Stimulated activated naive B cell treated with anti-CD40 and anti-IgM and Interleukin-4, amounts not matched to agents 10 μg/mL and 1 μg/mL and 100 μg/mL, for 72 hours (primary cell): ENCODE data around the gene SLC35F4.
"Not testable (repeated sequence)": the region's sequence is repeated elsewhere in the genome, so short reads cannot be mapped to it uniquely, and the experiment has no call there.

Source experiments
- ATAC-seq, 2 donors: fragments of 150-1000 bp; cut with Tn5 transposase; replicated peaks; 2 replicates each; pipeline ENCODE4 v1.10.0; 2021; ENCODE audit warnings: moderate library complexity in 1 of 2
- DNase-seq: peaks from one replicate; pipeline ENCODE4 v3.0.0; 2021
- H3K27ac Mint-ChIP-seq: one replicate; pipeline ENCODE4 v1.8.0; 2022; ENCODE audit warnings: mild to moderate bottlenecking, mixed read lengths
- H3K27me3 Mint-ChIP-seq, 2 donors: one replicate each; pipeline ENCODE4 v1.8.0; 2022; ENCODE audit warnings: mixed read lengths in 2 of 2
- H3K36me3 Mint-ChIP-seq, 2 donors: one replicate each; pipeline ENCODE4 v1.8.0; 2022; ENCODE audit warnings: mixed read lengths in 2 of 2, mild to moderate bottlenecking in 1 of 2
- H3K4me1 Mint-ChIP-seq, 2 donors: one replicate each; pipeline ENCODE4 v1.8.0; 2022; ENCODE audit warnings: mixed read lengths in 2 of 2, mild to moderate bottlenecking in 1 of 2
- H3K4me3 Mint-ChIP-seq, 2 donors: one replicate each; pipeline ENCODE4 v1.8.0; 2022; ENCODE audit warnings: mild to moderate bottlenecking in 2 of 2, mixed read lengths in 2 of 2, moderate library complexity in 1 of 2
- H3K9me3 Mint-ChIP-seq, 2 donors: one replicate each; pipeline ENCODE4 v1.8.0; 2022; ENCODE audit warnings: mixed read lengths in 2 of 2, mild to moderate bottlenecking in 1 of 2

Gene SLC35F4

DNA sequence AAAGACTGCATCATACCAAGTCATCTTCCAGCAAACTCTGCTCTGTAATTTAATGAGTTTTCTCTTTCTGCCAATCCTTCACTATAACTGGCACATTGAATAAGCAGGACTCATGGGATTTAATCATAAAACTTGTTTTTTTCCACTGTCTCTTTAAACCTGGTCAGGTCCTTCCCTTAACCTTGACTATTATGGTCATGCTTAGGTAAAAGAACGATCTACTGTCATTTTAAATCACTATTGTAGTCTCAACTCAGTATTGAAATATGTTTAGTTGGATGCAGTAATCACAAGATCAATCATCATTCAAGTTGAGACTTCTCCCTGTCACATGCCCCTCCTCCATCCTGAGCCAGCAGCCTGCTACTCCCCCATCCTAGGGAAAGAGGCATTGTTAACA lies 56.1 kb downstream of the SLC35F4 start:
- ATAC-seq (no peak), DNase-seq (no peak)
- Mint-ChIP-seq H3K9me3 (peaks cover 0 to 5% of the 10 kb centered on the region in 2 donors), H3K27me3 (no peaks in the 10 kb centered on the region), H3K4me1 (no peaks in the 10 kb centered on the region), H3K4me3 (no peak overlapping the region), H3K27ac (no peak overlapping the region), H3K36me3 (no peaks in the 10 kb centered on the region)

DNA sequence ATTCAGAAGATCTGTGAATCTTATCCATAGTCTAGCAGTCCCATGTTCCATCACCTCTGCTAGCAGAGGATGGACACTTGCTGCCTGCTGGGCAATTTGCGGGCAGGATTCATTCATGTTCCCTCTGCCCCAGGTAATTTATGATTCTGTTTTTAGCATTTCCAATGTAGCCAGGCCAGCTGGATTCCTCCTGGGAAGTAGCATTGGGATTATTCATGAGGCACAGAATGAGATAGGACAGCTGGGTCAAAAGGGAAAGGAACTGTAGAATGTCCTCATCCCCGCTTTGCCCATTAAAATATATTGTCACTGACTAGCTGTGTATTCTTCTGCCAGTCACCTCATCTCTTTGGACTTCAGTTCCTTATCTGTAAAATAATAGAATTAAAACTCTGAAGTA lies 68.7 kb downstream of the SLC35F4 start:
- Mint-ChIP-seq H3K4me1 (no peaks in the 10 kb centered on the region), H3K36me3 (no peaks in the 10 kb centered on the region), H3K9me3 (peaks cover 2 to 9% of the 10 kb centered on the region in 2 donors), H3K27ac (no peak overlapping the region), H3K27me3 (no peaks in the 10 kb centered on the region), H3K4me3 (no peak overlapping the region)
- DNase-seq (no peak), ATAC-seq (no peak)

DNA sequence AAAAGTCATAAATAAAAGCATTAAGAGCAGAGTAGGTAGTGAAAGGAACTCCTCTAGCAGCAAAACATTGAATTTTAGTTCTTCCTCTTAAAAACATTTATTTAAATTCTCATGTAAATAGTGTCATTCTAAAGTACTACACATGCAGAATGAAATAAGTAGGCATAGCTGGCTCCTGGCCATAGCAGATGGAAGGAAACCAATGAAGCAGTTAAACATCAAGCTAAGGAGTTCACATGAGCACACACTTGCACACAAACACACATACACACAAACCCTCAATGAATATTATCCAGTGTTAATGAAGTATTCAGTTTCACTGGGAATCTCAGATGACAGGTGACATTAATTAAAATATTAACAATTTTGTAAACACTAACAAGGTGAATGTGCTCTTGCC lies 69.3 kb downstream of the SLC35F4 start:
- Mint-ChIP-seq H3K4me3 (no peak overlapping the region), H3K36me3 (no peaks in the 10 kb centered on the region)
- ATAC-seq, result no peak

DNA sequence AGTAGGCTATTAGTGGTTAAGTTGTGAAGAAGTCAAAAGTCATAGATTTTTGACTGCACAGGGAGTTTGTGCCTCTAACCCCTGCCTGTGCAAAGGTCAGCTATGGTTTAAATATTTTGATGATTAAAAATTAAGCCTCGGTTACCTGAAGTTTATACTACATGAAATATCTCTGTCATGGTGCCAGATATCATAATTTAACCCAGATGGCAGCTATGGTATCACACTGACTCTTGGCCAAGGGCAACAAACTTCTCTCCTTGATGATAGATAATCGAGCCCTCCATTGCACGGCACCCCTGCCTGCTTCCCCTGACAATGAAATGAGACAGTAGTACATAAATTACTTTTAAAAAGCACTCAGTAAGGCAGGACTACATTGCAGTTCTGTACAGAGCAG lies 80.8 kb downstream of the SLC35F4 start:
- no peaks in the 10 kb centered on the region for H3K4me1 Mint-ChIP-seq
- peaks cover 0 to 2% of the 10 kb centered on the region in 2 donors for H3K36me3 Mint-ChIP-seq
- DNase-seq, result no peak
- H3K9me3 Mint-ChIP-seq, result peaks cover 30 to 37% of the 10 kb centered on the region in 2 donors
- no peak overlapping the region for H3K4me3 Mint-ChIP-seq
- no peak for ATAC-seq
- no peaks in the 10 kb centered on the region for H3K27me3 Mint-ChIP-seq
- no peak overlapping the region for H3K27ac Mint-ChIP-seq

More for the DNA sequence above, 69.3 kb downstream of the SLC35F4 start:
- peaks cover 2 to 9% of the 10 kb centered on the region in 2 donors for H3K9me3 Mint-ChIP-seq
- no peaks in the 10 kb centered on the region for H3K4me1 Mint-ChIP-seq
- DNase-seq, result no peak
- no peaks in the 10 kb centered on the region for H3K27me3 Mint-ChIP-seq
- no peak overlapping the region for H3K27ac Mint-ChIP-seq

DNA sequence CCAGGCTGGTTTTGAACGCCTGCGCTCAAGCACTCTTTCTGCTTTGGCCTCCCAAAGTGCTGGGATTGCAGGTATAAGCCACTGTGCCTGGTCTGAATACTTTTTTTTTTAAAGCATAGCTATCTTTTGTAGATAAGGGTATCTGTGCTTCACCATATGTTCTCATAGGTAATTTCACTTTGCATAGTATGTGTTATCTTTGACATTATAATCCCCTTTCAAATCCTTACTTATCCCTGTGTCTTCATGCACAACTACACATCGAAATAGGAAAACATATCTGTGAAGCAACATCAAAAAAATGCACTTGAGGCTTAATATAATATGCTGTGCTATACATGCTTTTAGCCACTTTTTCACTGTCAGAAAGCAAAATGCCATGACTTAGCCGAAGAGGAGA lies 94.1 kb downstream of the SLC35F4 start:
- Mint-ChIP-seq H3K4me3 (no peak overlapping the region), H3K27ac (no peak overlapping the region)

DNA sequence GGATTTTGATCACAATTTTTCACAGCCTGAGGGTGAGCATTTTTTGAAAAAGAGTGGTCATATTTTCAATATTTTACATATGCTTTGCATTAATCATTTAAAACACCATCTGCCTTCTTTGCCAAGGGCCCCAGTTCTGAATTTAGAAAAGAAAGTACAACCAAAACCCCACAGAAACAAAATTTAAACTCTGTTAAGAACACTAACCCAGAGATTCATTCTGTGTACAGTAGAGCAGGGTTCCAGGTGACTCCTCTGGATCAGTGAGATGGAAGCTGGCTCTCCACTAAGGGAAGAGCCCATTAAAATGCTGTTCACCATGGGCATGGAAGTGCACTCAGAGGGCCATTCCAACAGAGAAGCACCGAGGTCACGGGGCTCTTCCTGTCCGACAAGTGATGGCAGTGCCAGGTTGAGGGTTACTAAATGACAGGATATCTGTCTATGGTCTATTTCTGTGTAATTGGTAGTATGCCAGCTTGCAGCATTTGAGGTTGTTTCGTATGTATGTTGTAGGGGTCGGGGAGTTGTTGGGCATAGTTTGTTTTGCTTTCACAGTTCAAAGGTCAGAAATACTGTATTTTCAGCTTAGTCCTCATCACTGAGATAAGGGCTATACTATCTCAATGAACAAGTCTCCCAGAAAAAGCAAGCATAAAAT lies 95.9 kb downstream of the SLC35F4 start:
- H3K4me3 Mint-ChIP-seq, result no peak overlapping the region
- no peaks in the 10 kb centered on the region for H3K9me3 Mint-ChIP-seq
- DNase-seq (no peak), ATAC-seq (no peak)
- H3K27ac Mint-ChIP-seq, result no peak overlapping the region
- H3K4me1 Mint-ChIP-seq, result no peaks in the 10 kb centered on the region
- H3K36me3 Mint-ChIP-seq, result no peaks in the 10 kb centered on the region
- H3K27me3 Mint-ChIP-seq, result peaks cover 0 to 3% of the 10 kb centered on the region in 2 donors

More for the DNA sequence above, 94.1 kb downstream of the SLC35F4 start:
- peaks cover 0 to 3% of the 10 kb centered on the region in 2 donors for H3K27me3 Mint-ChIP-seq
- H3K4me1 Mint-ChIP-seq, result no peaks in the 10 kb centered on the region
- no peak for DNase-seq
- H3K9me3 Mint-ChIP-seq, result peaks cover under 1 to 6% of the 10 kb centered on the region in 2 donors
- no peak for ATAC-seq
- no peaks in the 10 kb centered on the region for H3K36me3 Mint-ChIP-seq

DNA sequence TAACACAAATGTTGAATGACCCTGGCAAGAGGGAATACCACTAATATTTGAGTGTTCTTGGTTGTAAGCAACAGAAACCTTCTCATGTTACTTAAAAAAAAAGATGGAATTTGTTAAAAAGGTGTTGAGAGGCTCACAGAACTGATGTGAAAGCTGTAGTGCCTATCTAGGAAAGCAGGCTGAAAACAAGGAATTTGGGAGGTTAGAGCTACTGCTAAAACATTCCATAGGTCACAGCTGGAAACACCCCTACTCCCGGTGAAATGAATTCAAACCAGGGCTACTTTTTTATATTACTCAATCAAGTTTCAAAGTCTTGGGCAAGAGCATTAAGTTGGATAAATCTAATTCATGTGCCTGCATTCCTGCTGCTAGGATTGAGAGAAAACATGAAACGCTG lies 104.1 kb downstream of the SLC35F4 start:
- DNase-seq, result no peak
- Mint-ChIP-seq H3K4me3 (no peak overlapping the region), H3K36me3 (no peaks in the 10 kb centered on the region), H3K9me3 (peaks cover 0 to 3% of the 10 kb centered on the region in 2 donors), H3K27ac (no peak overlapping the region), H3K4me1 (no peaks in the 10 kb centered on the region), H3K27me3 (no peaks in the 10 kb centered on the region)
- ATAC-seq, result no peak

DNA sequence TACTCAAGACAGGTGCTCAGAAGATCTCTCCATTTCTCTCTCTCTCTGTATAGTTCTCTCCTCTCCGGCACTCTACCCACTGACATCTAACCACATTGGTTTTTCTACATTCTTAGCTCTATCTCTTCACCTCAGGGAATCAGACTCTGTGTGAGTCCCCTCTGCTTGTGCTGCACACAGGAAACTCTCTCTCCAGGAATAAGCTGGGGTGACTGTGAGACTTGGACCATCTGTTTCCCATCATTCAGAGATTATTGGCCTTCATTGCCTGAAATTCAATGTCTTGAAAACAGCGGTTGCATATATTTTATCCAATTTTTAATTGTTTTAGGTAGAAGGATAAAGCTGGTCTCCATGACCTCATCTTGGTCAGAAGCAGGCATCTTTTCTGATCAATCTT lies 105.0 kb downstream of the SLC35F4 start:
- H3K27me3 Mint-ChIP-seq, result no peaks in the 10 kb centered on the region
- no peaks in the 10 kb centered on the region for H3K36me3 Mint-ChIP-seq
- H3K9me3 Mint-ChIP-seq, result peaks cover 0 to 3% of the 10 kb centered on the region in 2 donors
- DNase-seq (no peak), ATAC-seq (no peak)
- H3K4me3 Mint-ChIP-seq, result no peak overlapping the region
- no peaks in the 10 kb centered on the region for H3K4me1 Mint-ChIP-seq
- H3K27ac Mint-ChIP-seq, result no peak overlapping the region

DNA sequence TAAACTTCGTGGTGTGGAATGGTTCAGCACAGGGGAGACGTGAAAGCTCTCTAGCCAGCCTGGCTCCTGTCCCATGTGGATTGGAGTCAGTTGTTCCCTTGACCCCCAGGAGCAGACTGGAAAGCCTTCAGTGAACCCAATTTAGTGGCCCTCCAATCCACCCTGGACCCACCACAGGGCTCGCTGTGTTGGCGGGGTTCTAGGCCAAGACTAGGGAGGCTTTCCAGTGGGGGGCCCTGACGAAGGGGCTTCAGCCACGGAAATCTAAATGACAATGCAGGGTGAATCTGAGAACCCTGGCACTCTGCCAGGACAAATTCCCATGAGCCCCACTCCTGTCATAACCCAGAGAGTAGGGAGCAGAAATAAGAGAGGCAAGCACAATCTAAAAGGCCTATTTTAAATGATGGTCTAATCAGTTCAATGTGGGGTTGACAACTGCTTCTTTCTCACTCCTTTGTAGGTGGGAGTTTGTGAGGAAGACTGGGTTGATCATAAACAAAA lies 110.8 kb downstream of the SLC35F4 start:
- H3K36me3 Mint-ChIP-seq, result no peaks in the 10 kb centered on the region
- H3K27ac Mint-ChIP-seq, result no peak overlapping the region
- no peaks in the 10 kb centered on the region for H3K27me3 Mint-ChIP-seq
- DNase-seq, result no peak
- H3K9me3 Mint-ChIP-seq, result peaks cover 0 to 4% of the 10 kb centered on the region in 2 donors
- no peaks in the 10 kb centered on the region for H3K4me1 Mint-ChIP-seq
- no peak for ATAC-seq
- H3K4me3 Mint-ChIP-seq, result no peak overlapping the region

DNA sequence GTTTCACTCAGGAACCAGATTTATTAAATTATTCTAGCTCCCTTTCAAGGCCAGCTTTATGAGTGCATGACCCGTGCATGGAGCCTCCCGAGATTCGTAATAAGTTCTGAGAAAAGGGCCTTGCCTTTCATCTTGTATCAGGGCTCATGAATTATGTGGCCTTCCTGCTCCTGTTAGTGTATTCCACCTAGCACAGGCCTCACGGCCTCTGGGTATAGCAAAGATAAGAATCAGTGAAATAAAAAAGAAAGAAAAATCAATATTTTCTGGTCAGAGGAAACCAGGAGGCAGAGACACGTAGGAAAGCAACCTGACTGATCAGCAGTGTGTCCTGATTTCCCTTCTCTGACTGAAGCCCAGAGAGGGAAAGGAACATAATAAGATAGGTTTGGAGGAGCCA lies 111.4 kb downstream of the SLC35F4 start:
- Mint-ChIP-seq H3K4me3 (no peak overlapping the region), H3K27ac (no peak overlapping the region), H3K4me1 (no peaks in the 10 kb centered on the region), H3K9me3 (peaks cover 0 to 2% of the 10 kb centered on the region in 2 donors), H3K36me3 (no peaks in the 10 kb centered on the region), H3K27me3 (no peaks in the 10 kb centered on the region)
- ATAC-seq (no peak), DNase-seq (no peak)

DNA sequence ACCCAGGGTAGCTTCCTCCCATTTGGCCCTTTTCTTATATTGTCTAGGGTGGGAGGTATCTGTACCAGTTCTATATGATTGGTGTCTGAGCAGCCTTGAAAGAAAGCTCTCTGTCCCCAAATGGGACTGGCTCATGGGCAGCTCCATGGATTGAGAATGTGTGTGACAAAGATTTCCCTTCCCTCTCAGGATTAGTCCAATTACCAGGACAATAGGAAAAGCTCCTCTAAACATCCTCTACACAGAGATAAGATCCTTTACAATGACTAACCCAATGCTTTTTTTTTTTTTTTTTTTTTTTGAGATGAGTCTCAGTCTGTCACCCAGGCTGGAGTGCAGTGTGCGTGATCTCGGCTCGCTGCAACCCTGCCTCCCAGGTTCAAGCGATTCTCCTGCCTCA lies 112.1 kb downstream of the SLC35F4 start:
- H3K9me3 Mint-ChIP-seq, result peaks cover 0 to 2% of the 10 kb centered on the region in 2 donors
- H3K4me3 Mint-ChIP-seq, result no peak overlapping the region
- no peaks in the 10 kb centered on the region for H3K4me1 Mint-ChIP-seq
- no peak overlapping the region for H3K27ac Mint-ChIP-seq
- no peaks in the 10 kb centered on the region for H3K36me3 Mint-ChIP-seq
- ATAC-seq, result no peak
- no peak for DNase-seq
- H3K27me3 Mint-ChIP-seq, result no peaks in the 10 kb centered on the region

DNA sequence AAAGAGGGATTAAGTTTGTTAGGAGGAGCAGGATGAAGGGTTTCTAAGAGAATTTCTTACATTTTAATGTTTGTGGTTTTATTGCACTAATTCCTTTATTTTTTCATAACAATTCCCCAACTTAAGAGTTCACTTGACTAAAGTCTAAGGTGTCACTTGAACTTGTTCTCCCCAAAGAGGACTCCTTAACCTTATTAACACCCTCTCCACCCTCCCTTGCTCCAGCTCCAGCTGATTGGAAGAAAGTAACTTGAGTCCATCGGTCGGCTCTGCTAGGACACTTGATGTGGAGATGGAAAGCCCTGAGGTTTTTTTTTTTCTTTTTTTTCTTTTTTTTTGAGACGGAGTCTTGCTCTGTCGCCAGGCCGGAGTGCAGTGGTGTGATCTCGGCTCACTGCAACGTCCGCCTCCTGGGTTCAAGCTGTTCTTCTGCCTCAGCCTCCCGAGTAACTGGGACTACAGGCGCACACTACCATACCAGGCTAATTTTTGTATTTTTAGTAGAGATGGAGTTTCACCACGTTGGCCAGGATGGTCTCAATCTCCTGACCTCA lies 113.7 kb downstream of the SLC35F4 start:
- not testable (repeated sequence) for H3K27me3 Mint-ChIP-seq, H3K36me3 Mint-ChIP-seq, DNase-seq, H3K4me3 Mint-ChIP-seq, H3K9me3 Mint-ChIP-seq, ATAC-seq, H3K4me1 Mint-ChIP-seq, H3K27ac Mint-ChIP-seq

DNA sequence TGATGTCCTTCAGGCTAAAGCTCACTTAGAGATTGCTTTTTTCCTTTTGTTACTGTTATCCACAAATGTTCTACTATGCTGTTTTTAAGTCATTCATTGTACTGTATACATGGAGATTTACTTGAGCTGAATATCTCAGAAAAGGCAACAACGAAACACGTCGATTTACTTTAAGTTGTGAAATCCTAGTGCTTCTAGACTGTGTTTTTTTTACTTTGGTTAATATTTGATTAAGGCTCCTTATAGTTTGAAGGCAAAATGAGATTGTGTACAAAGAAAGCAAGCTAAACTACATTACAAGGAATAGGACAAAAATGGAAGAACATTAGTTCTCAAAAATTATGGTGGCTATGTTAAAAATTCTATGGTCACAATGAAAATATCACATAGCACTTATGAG lies 114.5 kb downstream of the SLC35F4 start:
- H3K4me3 Mint-ChIP-seq, result no peak overlapping the region
- no peaks in the 10 kb centered on the region for H3K27me3 Mint-ChIP-seq
- DNase-seq (no peak), ATAC-seq (no peak)
- H3K9me3 Mint-ChIP-seq, result peaks cover 0 to 2% of the 10 kb centered on the region in 2 donors
- H3K4me1 Mint-ChIP-seq, result no peaks in the 10 kb centered on the region
- H3K27ac Mint-ChIP-seq, result no peak overlapping the region
- no peaks in the 10 kb centered on the region for H3K36me3 Mint-ChIP-seq

DNA sequence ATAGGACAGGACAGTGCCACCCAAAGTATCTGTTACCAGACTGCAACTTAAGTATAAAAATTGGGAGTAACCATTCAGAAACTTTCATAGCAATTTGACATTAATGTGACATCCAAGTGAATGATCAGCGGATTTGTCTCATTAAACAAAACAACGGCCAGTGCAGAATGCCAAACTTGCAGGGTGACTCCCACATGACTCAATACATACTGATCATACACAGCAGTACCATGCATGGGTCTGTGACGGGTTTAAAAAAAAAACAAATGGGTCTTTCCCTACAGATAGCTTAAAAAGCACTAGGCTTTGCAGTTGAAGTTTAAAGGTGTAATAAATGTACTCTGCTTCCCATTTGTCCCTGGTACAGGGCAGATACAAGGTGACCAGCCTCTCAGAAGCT lies 116.6 kb downstream of the SLC35F4 start:
- Mint-ChIP-seq H3K9me3 (peaks cover 0 to 6% of the 10 kb centered on the region in 2 donors), H3K27me3 (no peaks in the 10 kb centered on the region), H3K27ac (no peak overlapping the region), H3K36me3 (no peaks in the 10 kb centered on the region), H3K4me1 (no peaks in the 10 kb centered on the region), H3K4me3 (no peak overlapping the region)
- DNase-seq (no peak), ATAC-seq (no peak)

DNA sequence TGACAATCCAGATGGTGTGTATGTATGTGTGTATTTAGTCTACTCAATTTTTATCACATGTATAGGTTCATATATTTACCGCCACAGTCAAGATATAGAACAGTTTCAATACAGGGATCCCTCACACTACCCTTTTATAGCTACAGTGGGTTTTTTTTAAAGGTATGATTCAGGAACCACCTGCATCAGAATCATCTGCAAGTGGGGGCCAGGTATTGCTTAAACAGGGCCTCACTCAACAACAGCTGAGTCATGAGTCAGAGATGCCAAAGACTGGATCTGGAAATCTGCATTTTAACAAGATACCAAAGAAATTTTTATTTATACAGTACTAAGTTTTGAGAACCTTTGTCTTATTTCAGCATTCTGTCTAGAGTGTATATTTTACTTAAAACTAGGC lies 117.6 kb downstream of the SLC35F4 start:
- DNase-seq, result no peak
- no peaks in the 10 kb centered on the region for H3K36me3 Mint-ChIP-seq
- H3K9me3 Mint-ChIP-seq, result peaks cover 0 to 7% of the 10 kb centered on the region in 2 donors

More for the DNA sequence above, 117.6 kb downstream of the SLC35F4 start:
- Mint-ChIP-seq H3K27ac (no peak overlapping the region), H3K4me3 (no peak overlapping the region), H3K4me1 (no peaks in the 10 kb centered on the region), H3K27me3 (no peaks in the 10 kb centered on the region)
- ATAC-seq, result no peak
